Tibial nerve (tissue), 3 donors: ENCODE results near the gene FAM81B.

ENCODE experiments used
- CTCF ChIP-seq, 5 experiments: fragments of 200-600 bp in 3 of 5; fragments of 450-650 bp in 2 of 5; sonication (generic) in 3 of 5; IDR thresholded peaks; one replicate each; pipeline ENCODE4 v1.5.1; 2016 to 2019; ENCODE audit warnings: antibody characterized with exemption in 5 of 5, mild to moderate bottlenecking in 3 of 5, moderate library complexity in 2 of 5
- POLR2A ChIP-seq, 2 donors: fragments of 450-650 bp; IDR thresholded peaks; one replicate each; pipeline ENCODE4 v1.6.1; 2017; ENCODE audit warnings: antibody characterized with exemption in 2 of 2, mild to moderate bottlenecking in 2 of 2, moderate library complexity in 2 of 2

GRCh38 chr5:95393279-95393678 lies 2.1 kb downstream of the FAM81B start:
- no peak for TF ChIP-seq POLR2A (IDR thresholded peaks at IDR 0.05)
- TF ChIP-seq CTCF (IDR thresholded peaks at IDR 0.05), result no peak
